ENCODE data around the gene HEPACAM.

GRCh38 chr11:124873951-124874350, 61.9 kb downstream of the HEPACAM start:
- TF ChIP-seq CTCF (IDR thresholded peaks at IDR 0.05) = no peak
- TF ChIP-seq POLR2AphosphoS5 (IDR thresholded peaks at IDR 0.05) = no peak
- no peak for TF ChIP-seq EP300 (IDR thresholded peaks at IDR 0.05)
- no peak for TF ChIP-seq POLR2A (IDR thresholded peaks at IDR 0.05)
